ENCODE measurements around the gene CTU2. TPM values are rescaled to one million over a fixed set of nuclear protein-coding genes. Genes with fewer than 3 reads are reported as not detected.

CTU2 gene
- total and polyA plus RNA-seq, 9 donors = 0.45 to 36.5 (median 19.5) TPM

GRCh38 chr16:88691129-88691813, 15.0 kb upstream of the CTU2 start:
- WGBS, 3 donors = 78 to 83% (median 82%) methylated on average over 32 to 33 of the region's 33 CpGs
- no peaks in the 10 kb centered on the region for H3K9me3 ChIP-seq
- H3K27ac ChIP-seq = no peak overlapping the region
- no peaks in the 10 kb centered on the region for H3K36me3 ChIP-seq
- no peak overlapping the region for H3K4me3 ChIP-seq
- peaks cover 2% of the 10 kb centered on the region for H3K4me1 ChIP-seq (ENCODE audit: insufficient read depth)
- intact Hi-C loops (cut with DNase I) = no loop called here
- H3K27me3 ChIP-seq = peaks cover 2% of the 10 kb centered on the region
- DNase-seq = no peak
- TF ChIP-seq CTCF (IDR thresholded peaks at IDR 0.05) (no peak), EP300 (IDR thresholded peaks at IDR 0.05) (no peak), POLR2A (IDR thresholded peaks at IDR 0.05) (no peak)

GRCh38 chr16:88691924-88692560, 14.3 kb upstream of the CTU2 start:
- TF ChIP-seq CTCF (IDR thresholded peaks at IDR 0.05) = no peak
- no peak for TF ChIP-seq POLR2A (IDR thresholded peaks at IDR 0.05)
- no peak for TF ChIP-seq EP300 (IDR thresholded peaks at IDR 0.05)
- intact Hi-C loops (cut with DNase I) = no loop called here
- no peaks in the 10 kb centered on the region for H3K4me1 ChIP-seq (ENCODE audit: insufficient read depth)
- H3K27me3 ChIP-seq = peaks cover 2% of the 10 kb centered on the region
- no peak overlapping the region for H3K4me3 ChIP-seq
- no peak overlapping the region for H3K27ac ChIP-seq
- no peaks in the 10 kb centered on the region for H3K9me3 ChIP-seq
- no peaks in the 10 kb centered on the region for H3K36me3 ChIP-seq
- DNase-seq = no peak
- WGBS, 3 donors = 73 to 79% (median 74%) methylated on average over 15 to 26 of the region's 26 CpGs

GRCh38 chr16:88692861-88693260, 13.4 kb upstream of the CTU2 start:
- Histone ChIP-seq H3K36me3 (no peaks in the 10 kb centered on the region), H3K4me3 (no peak overlapping the region), H3K27ac (no peak overlapping the region), H3K4me1 (ENCODE audit: insufficient read depth) (no peaks in the 10 kb centered on the region), H3K27me3 (peaks cover 2% of the 10 kb centered on the region), H3K9me3 (no peaks in the 10 kb centered on the region)
- DNase-seq = no peak
- intact Hi-C loops (cut with DNase I) = no loop called here
- TF ChIP-seq POLR2A (IDR thresholded peaks at IDR 0.05) (no peak), CTCF (IDR thresholded peaks at IDR 0.05) (no peak), EP300 (IDR thresholded peaks at IDR 0.05) (no peak)
- 64 to 82% (median 77%) methylated on average over 10 of the region's 10 CpGs for WGBS, 3 donors

GRCh38 chr16:88693420-88694177, 12.7 kb upstream of the CTU2 start:
- no peaks in the 10 kb centered on the region for H3K9me3 ChIP-seq
- no peak for TF ChIP-seq CTCF (IDR thresholded peaks at IDR 0.05)
- TF ChIP-seq POLR2A (IDR thresholded peaks at IDR 0.05) = no peak
- TF ChIP-seq EP300 (IDR thresholded peaks at IDR 0.05) = no peak
- no peak overlapping the region for H3K27ac ChIP-seq
- no peak for DNase-seq
- no peaks in the 10 kb centered on the region for H3K4me1 ChIP-seq (ENCODE audit: insufficient read depth)
- WGBS, 3 donors = 84 to 86% (median 84%) methylated on average over 31 to 39 of the region's 39 CpGs
- H3K4me3 ChIP-seq = no peak overlapping the region
- H3K27me3 ChIP-seq = peaks cover 2% of the 10 kb centered on the region
- H3K36me3 ChIP-seq = peaks cover 2% of the 10 kb centered on the region
- intact Hi-C loops (cut with DNase I) = no loop called here
